OCI-LY7 (cell line): Measurements from ENCODE around the gene GPX6.

Source experiments
- EZH2phosphoT487 ChIP-seq: fragments of 200-600 bp; sonication (generic); IDR thresholded peaks from 2 replicates; pipeline ENCODE4 v1.6.1; 2018; ENCODE audit warnings: low read depth, borderline replicate concordance, mild to moderate bottlenecking, mixed run types, antibody characterized with exemption, low read length, moderate library complexity, mixed read lengths
- TF ChIP-seq, protein P1 (sequence below): fragments of 200-600 bp; sonication (generic); conservative IDR thresholded peaks from 2 replicates; pipeline ENCODE4 v1.5.1; 2014; ENCODE audit warnings: mild to moderate bottlenecking, antibody characterized with exemption, low read length, moderate library complexity, mixed read lengths

DNA sequence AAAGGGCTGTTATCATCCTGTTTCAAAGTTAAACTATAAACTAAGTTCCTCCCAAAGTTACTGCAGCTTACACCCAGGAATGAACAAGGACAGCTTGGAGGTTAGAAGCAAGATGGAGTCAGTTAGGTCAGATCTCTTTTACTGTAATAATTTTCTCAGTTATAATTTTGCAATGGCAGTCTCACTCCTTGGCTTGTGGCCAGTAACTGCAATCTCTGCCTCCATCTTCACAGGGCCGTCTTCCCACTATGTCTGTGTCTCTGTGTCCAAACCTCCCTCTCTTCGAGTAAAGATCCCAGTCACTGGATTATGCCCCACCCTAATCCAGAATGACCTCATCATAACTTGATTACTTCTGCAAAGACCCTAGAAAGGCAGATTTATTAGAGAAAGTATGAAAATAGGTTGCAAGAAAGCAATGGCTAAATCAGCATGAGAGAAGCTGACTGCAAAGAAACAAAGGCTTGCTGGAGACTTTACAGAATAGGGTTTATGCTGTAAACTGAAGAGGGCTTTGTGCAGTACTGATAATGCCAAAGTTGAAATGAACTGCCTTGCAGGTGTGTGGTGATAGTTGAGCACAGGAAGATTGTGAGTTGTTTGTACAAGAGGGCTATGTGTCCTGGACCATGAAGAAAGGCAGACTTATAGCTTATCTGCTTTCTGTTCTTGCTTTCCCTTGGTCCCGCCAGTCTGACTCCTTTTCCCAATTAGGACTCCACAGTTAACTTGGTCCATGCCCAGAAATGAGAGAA lies 28.4 kb downstream of the GPX6 start:
- TF ChIP-seq, protein P1, sequence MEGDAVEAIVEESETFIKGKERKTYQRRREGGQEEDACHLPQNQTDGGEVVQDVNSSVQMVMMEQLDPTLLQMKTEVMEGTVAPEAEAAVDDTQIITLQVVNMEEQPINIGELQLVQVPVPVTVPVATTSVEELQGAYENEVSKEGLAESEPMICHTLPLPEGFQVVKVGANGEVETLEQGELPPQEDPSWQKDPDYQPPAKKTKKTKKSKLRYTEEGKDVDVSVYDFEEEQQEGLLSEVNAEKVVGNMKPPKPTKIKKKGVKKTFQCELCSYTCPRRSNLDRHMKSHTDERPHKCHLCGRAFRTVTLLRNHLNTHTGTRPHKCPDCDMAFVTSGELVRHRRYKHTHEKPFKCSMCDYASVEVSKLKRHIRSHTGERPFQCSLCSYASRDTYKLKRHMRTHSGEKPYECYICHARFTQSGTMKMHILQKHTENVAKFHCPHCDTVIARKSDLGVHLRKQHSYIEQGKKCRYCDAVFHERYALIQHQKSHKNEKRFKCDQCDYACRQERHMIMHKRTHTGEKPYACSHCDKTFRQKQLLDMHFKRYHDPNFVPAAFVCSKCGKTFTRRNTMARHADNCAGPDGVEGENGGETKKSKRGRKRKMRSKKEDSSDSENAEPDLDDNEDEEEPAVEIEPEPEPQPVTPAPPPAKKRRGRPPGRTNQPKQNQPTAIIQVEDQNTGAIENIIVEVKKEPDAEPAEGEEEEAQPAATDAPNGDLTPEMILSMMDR: no peak
- TF ChIP-seq EZH2phosphoT487: no peak
